Measurements from ENCODE around the gene DCLRE1B.

GRCh38 chr1:113870778-113871177 lies 34.3 kb upstream of the DCLRE1B start:
- TF ChIP-seq, protein P1, sequence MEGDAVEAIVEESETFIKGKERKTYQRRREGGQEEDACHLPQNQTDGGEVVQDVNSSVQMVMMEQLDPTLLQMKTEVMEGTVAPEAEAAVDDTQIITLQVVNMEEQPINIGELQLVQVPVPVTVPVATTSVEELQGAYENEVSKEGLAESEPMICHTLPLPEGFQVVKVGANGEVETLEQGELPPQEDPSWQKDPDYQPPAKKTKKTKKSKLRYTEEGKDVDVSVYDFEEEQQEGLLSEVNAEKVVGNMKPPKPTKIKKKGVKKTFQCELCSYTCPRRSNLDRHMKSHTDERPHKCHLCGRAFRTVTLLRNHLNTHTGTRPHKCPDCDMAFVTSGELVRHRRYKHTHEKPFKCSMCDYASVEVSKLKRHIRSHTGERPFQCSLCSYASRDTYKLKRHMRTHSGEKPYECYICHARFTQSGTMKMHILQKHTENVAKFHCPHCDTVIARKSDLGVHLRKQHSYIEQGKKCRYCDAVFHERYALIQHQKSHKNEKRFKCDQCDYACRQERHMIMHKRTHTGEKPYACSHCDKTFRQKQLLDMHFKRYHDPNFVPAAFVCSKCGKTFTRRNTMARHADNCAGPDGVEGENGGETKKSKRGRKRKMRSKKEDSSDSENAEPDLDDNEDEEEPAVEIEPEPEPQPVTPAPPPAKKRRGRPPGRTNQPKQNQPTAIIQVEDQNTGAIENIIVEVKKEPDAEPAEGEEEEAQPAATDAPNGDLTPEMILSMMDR (IDR thresholded peaks at IDR 0.05): no peak
- TF ChIP-seq POLR2A (IDR thresholded peaks at IDR 0.05): no peak

Data from heart left ventricle (tissue), 13 donors.